OCI-LY3 (cell line): ENCODE measurements around the gene AGBL1.

Experiments
- CTCF ChIP-seq: fragments of 200-600, 300-600 bp; sonication (generic); IDR thresholded peaks from 2 replicates; pipeline ENCODE4 v1.5.1; 2014; ENCODE audit warnings: antibody characterized with exemption, low read length, low read depth
- EZH2phosphoT487 ChIP-seq: fragments of 200-600 bp; shearing (Covaris generic); IDR thresholded peaks from 2 replicates; pipeline ENCODE4 v1.6.1; 2018; ENCODE audit warnings: antibody characterized with exemption, mixed run types, low read depth

- TF ChIP-seq CTCF (no peak), EZH2phosphoT487 (no peak)
Observed at GRCh38 chr15:86317384-86317740, 237.7 kb downstream of the AGBL1 start.
